CMK (cell line): ENCODE results near the gene CCDC106.

Experiments
- DNase-seq: peaks from one replicate; pipeline ENCODE4 v3.0.0-alpha.2; 2010; ENCODE audit warnings: low read depth

CCDC106 gene

DNA sequence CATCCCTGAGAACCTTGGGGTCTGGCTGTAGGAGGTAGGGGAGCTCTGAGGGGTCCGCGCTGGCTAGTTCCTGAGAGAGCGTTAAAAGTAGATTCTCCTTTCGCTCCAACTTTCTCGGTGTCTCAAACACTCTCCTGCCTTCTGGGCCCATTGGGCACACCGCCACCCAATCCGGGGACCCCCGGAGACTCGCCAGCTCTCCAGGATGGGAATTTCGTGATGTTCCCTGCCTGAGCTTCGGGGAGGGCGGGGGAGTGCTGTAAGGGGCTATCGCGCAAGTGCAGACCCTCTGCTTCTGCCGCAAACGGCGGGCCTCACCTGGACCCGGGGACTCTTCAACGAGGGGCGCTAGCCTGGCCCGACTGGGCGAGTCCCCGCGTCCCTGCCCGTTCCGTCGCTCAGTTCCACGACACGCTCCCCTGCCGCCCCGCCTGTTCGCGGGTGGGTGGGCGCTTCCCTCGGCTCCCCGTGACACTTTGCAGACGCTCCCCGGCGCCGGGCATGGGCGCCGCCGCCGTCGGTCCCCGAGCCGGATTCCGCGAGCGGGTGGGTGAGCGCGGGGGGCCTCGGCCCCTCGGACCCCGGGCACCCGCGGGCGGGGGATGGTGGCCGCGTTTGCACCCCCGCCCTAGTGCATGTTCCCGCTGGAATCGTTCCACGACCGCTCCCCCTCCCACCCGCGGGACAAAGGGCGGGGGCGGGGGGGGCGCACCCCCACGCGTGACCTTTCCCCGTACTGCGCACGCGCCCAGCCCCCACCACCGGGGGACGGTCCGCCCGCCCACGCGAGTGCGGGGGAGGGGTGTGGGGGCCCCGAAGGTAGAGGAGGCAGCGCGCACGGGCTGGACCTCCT, at the start of gene CCDC106:
TSS of gene CCDC106 (plus strand) at position 481 of the 853 bp plus-strand sequence. CDS start 835 bp downstream, outside the sequence.
- DNase-seq, result no peak

DNA sequence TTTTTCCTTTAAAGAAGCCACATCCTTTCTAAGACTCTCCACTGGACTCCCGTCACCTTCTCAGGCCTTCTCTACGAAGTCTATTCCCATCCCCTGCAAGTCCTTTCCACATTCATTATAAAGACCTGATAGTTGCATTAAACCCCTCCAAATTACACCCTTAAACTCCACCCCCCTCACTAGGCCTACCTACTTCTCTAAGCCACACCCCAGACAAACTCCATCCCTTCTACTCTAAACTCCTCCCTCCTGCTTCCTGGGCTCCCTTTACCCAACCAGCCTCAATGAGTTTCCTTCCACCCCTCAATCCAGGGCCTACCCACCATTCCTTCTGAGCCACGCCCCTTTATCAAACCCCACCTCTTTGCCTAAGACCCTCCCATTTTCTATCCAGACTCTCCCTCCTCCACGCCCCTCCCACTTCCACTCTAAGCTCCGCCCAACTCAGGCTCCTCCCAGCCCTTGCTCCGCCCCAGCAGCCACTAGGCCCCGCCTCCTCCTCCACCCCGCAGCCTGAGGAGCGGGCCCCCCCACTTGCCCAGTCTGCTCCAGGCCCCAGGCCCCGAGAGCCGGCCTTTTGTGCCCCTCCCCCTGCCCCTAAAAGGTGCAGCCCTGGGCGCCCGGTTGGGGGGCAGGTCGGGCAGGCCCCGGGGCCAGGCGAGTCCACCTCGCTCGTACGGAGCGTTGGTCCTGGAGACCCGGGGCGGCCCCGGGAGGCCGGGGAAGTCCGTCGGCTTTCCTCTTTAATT, 49.1 kb upstream of the CCDC106 start:
- peak; percentile 95 for DNase-seq

DNA sequence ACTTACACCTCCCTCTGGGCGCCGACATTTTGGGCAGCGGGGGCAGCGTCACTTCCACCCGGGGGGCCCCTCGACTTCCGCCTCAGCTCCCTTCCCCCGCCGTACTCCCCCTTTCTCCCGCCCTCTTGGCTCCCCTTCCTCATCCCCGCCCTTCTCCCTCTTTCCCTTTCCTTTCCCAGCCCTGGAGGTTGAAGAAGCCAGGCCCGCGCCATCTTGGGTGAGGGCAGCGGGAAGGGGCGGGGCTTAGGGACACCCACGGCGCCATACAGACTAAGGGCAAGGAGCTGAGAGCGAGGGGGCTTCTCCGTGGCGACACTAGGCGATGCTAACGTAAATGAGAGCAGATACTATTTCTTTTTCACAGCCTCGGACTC, 48.6 kb upstream of the CCDC106 start, which contains the start of gene FIZ1:
TSS of gene FIZ1 (minus strand) at position 50 of the 374 bp plus-strand sequence. CDS start 1,652 bp downstream, outside the sequence.
- DNase-seq, result peak; percentile 100

GRCh38 chr19:55599842-55600661, 48.0 kb upstream of the CCDC106 start, which contains the start of gene ZNF524:
TSS of gene ZNF524 (plus strand) at chr19:55600288. CDS start at chr19:55602113, 1,825 bp downstream.
- DNase-seq, result peak; percentile 81

DNA sequence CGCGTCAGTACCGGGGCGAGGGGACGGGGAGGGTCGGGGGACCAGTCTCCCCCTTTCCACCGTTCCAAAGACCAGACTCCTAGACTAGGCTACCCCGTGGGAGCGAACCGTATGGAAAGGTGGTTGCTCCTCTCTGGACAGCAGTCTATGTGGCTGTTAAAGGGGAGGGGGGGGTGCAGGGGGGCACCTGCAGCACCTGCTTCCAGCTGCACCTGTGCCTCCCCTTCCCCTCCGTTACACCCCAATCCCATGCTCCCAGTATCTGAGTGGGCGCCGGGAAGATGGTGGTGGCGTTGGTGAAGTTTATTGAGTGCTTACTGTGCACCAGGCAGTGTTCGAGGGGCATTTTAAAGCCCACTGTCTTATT, 47.4 kb upstream of the CCDC106 start:
- DNase-seq, result no peak

DNA sequence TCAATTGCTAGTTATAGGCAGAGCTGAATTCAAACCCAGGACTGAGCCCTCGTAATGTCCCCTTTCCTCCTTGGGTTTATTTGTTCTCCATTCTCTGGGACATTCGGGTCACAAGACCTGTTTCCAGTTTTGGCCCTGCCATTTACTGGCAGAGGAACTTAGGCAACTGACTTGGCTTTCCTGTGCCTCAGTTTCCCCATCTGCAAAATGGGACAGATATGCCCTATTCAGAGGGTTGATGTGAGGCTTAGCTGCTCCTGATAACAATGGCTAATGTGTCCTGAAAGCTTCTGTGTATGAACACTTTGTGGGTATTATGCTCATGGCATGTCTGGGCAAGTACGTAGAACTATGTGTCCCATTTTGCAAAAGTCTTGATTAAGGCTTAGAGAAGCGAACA, 46.9 kb upstream of the CCDC106 start:
- DNase-seq, result no peak

DNA sequence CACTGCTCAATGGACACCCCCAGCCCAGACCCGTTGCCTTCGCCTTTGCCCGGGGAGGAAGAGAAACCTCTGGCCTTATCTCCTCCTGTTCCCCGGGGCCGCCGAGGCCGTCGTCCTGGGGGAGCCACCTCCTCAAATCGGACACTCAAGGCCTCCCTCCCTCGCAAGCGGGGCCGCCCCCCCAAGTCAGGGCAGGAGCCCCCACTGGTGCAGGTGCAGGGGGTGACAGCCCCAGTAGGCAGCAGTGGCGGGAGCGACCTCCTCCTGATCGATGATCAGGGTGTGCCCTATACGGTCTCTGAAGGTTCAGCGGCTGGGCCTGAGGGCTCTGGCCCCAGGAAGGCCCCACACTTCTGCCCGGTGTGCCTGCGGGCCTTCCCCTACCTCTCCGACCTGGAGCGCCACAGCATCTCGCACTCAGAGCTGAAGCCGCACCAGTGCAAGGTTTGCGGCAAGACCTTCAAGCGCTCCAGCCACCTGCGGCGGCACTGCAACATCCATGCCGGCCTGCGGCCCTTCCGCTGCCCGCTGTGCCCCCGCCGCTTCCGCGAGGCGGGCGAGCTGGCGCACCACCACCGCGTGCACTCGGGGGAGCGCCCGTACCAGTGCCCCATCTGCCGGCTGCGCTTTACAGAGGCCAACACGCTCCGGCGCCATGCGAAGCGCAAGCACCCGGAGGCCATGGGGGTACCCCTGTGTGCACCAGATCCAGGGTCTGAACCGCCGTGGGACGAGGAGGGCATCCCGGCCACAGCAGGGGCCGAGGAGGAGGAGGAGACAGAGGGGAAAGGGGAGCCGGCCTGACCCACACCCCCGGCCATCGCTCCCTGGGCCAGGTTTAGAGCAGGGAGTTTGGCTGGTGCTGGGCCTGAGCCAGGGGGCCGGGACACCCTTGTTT, 45.7 kb upstream of the CCDC106 start:
- DNase-seq, result no peak

- DNase-seq, result no peak
Observed at GRCh38 chr19:55603115-55603514, 44.9 kb upstream of the CCDC106 start.

DNA sequence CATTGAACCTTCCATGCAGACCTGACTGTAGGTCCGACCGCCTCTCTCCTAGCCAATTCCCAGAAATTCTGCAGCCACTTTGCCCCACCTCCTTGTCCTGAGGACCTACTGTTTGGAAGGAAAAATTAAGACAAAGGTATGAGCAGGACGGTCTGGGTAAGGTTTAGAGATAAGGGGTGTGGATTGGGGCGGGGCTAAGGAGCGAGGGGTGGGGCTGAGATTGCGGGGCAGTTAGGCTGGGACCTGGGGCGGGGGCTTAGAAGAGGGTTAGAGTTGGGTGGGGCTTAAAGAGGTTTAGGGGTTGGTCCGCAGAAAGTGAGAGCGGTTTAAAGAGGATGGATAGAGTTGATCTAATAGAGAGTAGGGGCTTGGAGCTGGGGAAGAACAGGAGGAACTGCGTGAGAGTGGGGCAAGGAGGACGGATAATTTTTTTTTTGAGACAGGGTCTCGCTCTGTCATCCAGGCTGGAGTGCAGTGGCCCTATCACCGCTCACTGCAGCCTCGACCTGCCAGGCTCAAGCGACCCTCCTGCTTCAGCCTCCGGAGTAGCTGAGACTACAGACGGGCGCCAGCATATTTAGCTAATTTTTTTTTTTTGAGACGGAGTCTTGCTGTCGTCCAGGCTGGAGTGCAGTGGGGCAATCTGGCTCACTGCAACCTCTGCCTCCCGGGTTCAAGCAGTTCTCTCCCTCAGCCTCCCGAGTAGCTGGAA, 44.3 kb upstream of the CCDC106 start:
- DNase-seq, result no peak

GRCh38 chr19:55605207-55605636, 42.8 kb upstream of the CCDC106 start:
- DNase-seq, result peak; percentile 96

DNA sequence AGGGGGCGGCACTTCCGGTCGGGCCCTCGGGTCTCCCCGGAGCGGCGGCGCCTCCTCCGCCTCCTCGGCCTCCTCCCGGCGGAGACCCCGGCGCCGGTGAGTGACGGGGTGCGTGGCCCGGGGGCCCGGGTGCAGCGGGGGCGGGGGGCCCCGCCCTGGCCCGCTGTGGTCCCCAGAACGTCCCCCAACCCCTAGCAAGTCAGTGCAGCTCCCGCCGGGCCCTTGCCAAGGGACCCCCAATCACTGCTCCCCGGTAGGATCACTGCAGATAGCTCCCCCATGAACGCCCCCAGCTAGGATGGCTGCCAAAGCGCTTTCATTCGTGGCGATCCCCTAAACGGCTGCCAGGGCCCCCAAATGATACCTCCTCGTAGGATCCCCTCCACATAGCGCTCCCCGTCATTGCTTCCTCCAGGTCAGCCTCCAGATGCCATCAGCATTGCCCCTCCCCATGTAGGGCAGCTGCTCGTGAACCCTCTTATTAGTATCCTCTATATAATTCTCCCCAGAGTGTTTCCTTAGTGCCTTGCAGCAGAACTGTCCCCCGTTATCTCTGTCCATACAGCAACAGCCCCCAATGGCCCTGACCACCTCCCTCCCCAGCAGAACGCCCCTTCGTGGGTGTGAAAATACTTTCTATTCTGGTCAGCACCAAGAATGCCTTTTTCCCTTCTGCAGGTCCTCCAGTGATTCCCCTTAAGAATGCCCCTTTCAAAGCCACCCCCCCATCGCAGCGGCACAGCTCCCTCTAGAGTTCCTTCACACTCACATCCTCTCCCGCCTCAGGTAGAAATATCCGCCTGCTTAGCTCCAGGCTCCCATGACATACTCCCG, 42.2 kb upstream of the CCDC106 start, which contains the start of gene ZNF865:
TSS of gene ZNF865 (plus strand) at position 11 of the 834 bp plus-strand sequence. CDS start 7,972 bp downstream, outside the sequence.
- peak; percentile 70 for DNase-seq

GRCh38 chr19:55606471-55606787, 41.6 kb upstream of the CCDC106 start:
- no peak for DNase-seq

DNA sequence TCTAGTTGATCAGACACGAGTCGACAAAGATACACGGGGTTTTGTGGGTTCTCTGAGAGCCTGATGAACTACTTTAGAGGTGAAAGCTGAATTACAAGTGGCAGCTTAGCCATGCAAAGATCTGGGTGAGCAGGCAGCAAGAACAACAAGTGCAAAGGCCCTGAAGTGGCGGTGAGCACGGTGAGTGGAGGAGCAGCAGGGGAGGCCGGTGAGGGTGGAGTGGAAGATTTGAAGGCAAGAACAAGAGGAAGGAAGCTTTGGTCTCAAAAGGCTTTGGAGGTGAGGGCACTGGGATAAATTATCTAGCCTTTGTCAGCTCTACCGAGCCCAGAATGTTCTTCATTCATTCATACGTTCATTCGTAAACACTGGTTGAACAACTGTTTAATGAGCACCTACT, 41.2 kb upstream of the CCDC106 start:
- no peak for DNase-seq

- DNase-seq, result no peak
Observed at GRCh38 chr19:55609326-55609725, 38.7 kb upstream of the CCDC106 start.

DNA sequence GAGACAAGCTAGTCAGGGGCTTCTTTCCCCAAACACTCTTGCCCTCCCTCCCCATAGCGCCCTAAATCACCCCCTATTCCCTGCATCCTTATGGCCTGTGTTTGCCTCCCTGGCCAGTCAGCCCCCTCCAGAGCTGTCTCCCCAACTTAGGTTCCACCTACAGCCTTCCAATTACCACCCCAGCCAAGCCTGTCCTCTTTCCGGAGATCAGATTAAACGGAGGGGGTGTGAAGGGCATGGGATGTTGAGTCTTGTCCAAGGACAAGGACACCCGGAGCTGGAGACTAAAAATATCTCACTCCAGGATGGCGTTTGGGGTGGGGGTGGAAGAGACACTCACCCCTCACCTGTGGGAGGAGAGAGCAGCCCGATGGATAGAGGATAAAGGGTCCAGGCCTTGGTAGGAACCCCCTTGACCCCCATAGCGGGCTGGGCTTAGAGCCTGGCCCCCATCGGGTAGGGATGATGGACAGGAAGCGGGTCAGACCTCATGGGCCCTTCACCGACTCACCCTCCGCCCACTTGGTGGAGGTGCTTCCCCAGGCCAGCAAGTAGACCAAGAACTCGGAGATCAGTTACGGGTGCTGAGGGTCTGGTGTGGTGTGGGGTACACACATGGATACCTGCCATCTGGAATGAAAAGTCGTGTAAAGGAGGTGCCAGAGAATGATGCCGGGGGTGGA, 36.6 kb upstream of the CCDC106 start:
- no peak for DNase-seq

GRCh38 chr19:55611983-55612645, 35.9 kb upstream of the CCDC106 start:
- DNase-seq, result no peak

DNA sequence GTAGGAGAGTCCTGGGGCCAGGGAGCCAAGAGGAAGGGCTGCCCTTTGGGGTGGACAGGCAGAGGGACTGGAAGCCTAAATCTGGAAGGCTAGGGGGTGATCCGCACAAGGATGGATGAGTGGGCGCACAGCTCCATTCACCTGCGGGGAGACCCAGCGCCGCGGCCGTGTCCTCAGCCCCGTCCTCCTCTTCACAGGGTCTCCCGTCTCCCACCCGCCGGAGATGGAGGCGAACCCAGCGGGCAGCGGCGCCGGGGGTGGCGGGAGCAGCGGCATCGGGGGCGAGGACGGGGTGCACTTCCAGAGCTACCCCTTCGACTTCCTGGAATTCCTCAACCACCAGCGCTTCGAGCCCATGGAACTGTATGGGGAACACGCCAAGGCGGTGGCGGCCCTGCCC, 34.6 kb upstream of the CCDC106 start:
- no peak for DNase-seq
